HG03558 (cell line): ENCODE results near the gene SEMA3B.
"Not testable (repeated sequence)": the region's sequence is repeated elsewhere in the genome, so short reads cannot be mapped to it uniquely, and the experiment has no call there.

Experiments used
- ATAC-seq: cut with Tn5 transposase; IDR thresholded peaks from one replicate; pipeline ENCODE4 v1.9.1; 2021; ENCODE audit warnings: moderate number of reproducible peaks; ENCODE audit not compliant: unreplicated experiment; ENCODE audit errors: extremely low read depth

Gene SEMA3B

GRCh38 chr3:50268703-50269451 lies at the start of gene SEMA3B:
Gene SEMA3B (plus strand): TSS chr3:50269147. CDS start chr3:50269241, 94 bp downstream.
- no peak for ATAC-seq

- ATAC-seq = no peak
These were observed 49.7 kb upstream of the SEMA3B start for GRCh38 chr3:50219285-50219684.

DNA sequence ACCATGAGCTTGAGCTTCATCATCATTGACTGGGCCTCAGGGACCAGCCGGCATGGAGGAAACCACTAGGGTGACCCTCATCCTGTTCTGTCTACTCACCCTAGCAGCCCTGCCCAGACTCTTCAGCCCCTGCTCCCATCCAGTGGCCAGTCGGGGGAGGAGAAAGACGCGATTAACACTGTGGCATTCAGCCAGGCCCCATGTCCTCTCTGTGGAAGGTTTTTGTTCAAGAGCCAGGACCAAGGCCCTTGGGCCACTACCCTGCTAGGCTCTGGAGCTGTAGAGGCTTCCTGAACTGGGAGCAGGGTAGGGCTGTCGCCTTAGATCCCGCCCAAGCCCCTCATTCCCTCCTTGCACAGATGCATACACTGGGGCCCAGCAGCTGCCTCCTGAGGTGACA lies 48.8 kb upstream of the SEMA3B start:
- ATAC-seq = no peak

DNA sequence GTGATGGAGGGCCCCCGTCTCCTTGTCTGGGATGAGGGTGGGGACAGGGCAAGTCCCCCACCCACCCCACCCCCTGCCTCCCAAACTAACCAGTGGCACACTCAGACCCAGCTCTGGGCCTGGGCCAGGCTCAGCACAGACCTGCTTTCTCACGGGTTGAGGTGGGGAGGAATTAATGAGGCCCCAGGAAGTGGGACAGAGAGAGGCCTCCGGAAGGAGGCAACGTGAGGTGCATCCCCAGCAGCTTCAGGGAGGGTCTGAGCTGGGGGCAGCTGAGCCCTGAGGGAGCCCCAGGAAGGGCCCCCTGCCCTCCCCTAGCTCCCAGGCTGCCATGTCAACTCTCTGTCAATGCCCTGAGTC lies 47.9 kb upstream of the SEMA3B start:
- no peak for ATAC-seq

GRCh38 chr3:50221411-50222168 lies 47.4 kb upstream of the SEMA3B start:
- no peak for ATAC-seq

- ATAC-seq = no peak
These were observed 46.8 kb upstream of the SEMA3B start for GRCh38 chr3:50222169-50222528.

- ATAC-seq = no peak
These were observed 44.3 kb upstream of the SEMA3B start for GRCh38 chr3:50224639-50225038.

DNA sequence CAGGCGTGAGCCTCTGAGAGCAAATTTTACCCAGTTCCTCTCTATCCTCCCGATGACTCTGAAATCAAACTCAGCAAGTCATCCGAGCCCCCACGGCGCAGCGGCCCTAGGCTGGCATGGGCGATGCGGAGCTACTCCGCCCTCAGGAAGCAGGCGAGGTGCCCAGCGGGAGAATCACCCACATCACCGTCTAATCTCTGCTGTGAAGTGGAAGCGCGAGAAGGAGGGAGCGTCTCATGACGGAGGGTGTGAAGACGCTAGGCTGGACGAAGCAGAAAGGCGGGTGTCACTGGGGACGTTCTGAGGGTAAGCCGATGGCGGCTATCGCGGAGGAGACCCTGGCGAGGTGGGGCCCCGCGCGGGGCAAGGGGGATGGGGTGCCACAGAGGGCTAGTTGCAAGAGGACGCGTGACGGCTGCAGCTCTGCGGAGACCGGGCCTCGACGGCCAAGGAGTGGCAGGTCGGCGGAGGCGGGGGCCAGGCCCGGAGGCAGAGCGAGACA lies 42.0 kb upstream of the SEMA3B start:
- no peak for ATAC-seq

- ATAC-seq = peak; percentile 66
These were observed 41.4 kb upstream of the SEMA3B start for GRCh38 chr3:50227390-50228183.

DNA sequence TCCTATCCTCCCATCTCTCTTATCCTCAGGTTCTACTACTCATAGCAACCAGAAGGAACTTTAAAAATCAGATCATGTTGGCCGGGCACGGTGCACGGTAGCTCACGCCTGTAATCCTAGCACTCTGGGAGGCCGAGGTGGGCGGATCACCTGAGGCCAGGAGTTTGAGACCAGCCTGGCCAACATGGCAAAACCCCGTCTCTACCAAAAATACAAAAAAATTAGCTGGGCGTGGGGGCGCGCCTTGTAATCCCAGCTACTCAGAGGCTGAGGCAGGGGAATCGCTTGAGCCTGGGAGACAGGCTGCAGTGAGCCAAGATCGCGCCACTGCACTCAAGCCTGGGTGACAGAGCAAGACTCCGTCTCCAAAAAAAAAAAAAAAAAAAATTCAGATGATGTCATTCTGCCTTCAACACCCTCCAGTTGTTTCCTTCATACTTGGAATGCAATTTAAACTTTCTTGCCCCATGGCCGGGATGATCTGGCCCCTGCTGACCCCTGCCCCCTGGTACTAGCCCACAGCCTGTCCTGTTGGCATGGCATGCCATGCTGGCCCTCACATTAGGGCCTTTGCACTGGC lies 40.7 kb upstream of the SEMA3B start:
- ATAC-seq = not testable (repeated sequence)

- ATAC-seq = no peak
These were observed 39.5 kb upstream of the SEMA3B start for GRCh38 chr3:50229490-50229889.

GRCh38 chr3:50230104-50230793 lies 38.7 kb upstream of the SEMA3B start:
- ATAC-seq = no peak

- no peak for ATAC-seq
These were observed 38.2 kb upstream of the SEMA3B start for GRCh38 chr3:50230794-50231125.

- no peak for ATAC-seq
These were observed 37.4 kb upstream of the SEMA3B start for GRCh38 chr3:50231581-50231980.

DNA sequence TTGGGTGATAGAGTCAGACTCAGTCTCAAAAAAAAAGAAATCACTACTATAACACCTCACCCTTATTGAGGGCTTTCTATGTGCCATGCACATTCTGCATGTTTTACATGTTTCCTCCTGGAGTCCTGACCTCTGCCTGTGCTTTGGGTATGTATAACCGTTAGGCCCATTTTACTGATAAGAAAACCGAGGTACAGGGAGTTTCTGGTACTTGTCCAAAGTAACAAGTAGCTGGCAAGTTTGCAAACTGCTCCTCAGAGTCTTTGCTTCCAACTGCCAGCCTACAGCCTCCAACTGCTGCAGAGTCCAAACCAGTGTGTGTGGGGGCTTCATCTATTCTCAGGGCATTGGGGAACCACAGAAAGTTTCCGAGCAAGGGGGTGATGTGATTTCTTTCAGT lies 36.6 kb upstream of the SEMA3B start:
- ATAC-seq = no peak

- ATAC-seq = no peak
These were observed 35.8 kb upstream of the SEMA3B start for GRCh38 chr3:50233176-50233575.

DNA sequence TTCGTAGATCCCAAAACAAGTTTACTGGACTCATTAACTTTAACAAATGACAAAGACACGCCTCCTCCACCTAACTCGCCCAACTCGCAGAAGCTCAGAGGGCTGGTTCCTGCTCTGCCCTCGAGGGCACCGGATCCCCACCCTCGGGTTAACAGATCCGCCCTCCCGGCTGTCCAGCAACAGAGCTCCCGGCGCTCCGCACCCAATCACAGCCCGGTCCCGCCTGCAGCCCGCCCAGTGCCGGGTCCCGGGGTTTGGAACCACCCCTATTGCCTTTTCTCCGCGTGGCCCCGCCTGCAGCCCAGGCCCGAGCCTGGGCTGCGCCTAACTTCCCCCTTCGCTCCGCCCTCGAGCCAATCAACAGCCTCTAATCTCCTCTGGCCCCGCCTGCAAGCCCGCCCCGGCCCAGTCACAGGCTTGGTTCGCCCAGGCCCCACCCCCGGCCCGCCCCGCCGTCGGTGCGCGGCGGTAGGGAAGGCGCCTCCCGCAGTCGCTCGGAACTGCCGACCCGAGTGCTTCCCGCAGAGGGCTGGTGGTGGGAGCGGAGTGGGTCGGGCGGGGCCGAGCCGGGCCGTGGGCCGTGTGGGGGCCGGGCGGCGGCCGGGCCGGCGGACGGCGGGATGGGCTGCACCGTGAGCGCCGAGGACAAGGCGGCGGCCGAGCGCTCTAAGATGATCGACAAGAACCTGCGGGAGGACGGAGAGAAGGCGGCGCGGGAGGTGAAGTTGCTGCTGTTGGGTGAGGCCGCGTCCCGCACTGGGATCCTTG lies 33.0 kb upstream of the SEMA3B start, which contains the start of gene GNAI2:
Gene GNAI2, plus strand, starts transcription at position 489 of the 768 bp plus-strand sequence. Its CDS starts 132 bp downstream, at position 621.
- ATAC-seq = peak; percentile 80

GRCh38 chr3:50236484-50237132 lies 32.3 kb upstream of the SEMA3B start:
- no peak for ATAC-seq
